Amygdala (tissue), 56 donors: Measurements from ENCODE around the gene FMN1.
A peak's percentile ranks its signal among the peaks of the same experiment; 100 is the strongest.

Source experiments
- DNase-seq, 56 donors: peaks; one replicate each; lab custom pipeline; 2025; lab: John Stamatoyannopoulos, UW

Gene FMN1

DNA sequence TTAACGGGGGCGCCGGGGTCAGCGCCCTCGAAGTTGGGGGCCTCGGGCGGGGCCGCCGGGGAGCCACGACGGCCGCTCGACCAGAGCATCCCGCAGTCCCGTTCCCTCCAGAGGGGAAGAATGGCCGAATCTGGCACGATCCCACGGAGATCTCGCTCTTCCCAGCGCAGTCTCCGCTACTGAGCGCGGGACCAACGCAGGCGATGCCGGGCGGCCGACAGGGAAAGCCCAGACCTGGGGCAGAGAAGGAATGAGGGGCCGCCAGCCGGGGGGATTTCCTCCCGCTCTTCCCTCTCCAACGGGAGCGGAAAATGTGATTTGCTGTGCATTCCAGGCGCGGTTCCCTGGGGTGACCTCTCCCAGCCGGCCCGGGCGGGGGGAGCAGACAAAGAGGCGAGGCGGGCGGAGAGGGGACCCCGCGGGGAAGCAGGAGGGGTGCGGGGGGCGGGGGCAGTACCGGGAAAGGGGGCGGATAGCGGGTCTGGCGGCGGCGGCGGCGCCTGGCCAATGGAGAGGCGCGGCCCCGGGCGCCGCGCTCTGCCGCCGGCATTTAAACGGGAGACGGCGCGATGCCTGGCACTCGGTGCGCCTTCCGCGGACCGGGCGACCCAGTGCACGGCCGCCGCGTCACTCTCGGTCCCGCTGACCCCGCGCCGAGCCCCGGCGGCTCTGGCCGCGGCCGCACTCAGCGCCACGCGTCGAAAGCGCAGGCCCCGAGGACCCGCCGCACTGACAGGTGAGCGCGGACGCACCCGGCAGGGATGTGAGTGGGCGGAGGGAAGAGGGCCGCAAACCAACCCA is 476.9 kb downstream of the FMN1 start, which contains the start of gene GREM1:
Gene GREM1, plus strand, starts transcription at position 579 of the 801 bp plus-strand sequence. CDS start 12,687 bp downstream, outside the sequence.
- peak in 33 of 56 donors; percentile 5 to 69 (median 29) for DNase-seq

DNA sequence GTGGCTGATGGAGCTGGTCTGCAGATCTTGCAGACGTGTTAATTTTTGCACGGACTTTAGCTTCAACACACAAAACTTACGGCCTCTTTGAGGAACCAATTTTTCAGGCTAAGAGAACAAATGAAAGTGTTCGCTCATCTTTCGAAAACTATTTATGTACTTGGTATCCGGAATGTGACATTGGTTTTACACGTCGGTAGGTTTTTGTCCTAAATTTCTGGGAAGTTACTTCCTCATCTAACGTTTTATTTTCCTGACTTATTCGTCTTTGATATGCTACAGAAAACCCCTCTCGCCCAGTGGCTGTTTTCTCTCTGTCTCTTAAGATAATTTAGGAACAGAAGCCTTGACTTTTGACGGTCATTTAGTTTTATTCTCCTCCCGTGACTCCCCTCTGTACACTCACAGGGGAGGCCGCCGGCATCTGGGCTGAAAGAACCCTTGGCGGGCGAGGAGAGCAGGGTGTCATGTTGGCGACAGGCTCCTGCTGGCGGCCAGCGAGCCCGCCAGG is 477.5 kb downstream of the FMN1 start:
- DNase-seq: peak in 2 of 56 donors; percentile 35 to 43

DNA sequence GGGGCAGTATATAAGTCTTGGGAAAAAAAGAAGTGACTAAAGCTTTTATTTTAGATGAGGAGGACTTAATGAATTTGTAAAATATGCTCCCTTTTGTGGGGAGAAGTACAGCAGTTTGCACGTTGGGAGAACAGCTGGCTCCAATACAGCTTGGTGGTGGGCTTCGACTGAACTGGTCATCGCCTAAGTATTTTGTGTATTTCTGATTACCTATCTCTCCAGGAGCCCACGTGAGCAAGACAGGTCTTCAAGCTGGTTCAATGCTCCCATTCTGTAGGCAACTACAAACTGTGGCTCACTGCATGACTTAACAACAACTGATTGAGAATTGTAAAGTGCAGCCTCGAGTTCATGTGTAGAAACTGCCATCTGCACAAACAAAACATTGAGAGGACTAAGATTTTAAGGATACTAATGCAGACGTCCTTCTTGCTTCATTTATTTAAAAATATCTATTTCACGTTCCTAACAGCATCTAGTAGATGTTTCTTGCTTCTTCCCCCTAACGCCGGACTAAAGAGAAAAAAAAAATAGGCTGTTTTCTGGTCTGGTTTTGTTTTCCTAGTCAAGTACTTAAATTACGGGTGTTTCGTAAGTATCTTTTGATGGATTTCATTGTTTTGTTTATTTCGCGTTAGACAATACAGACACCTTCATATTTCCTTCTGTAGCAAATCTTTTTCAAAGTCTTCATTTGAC is 478.1 kb downstream of the FMN1 start:
- no peak for DNase-seq
